ENCODE measurements around the gene CENPL. TPM values are rescaled to one million over a fixed set of nuclear protein-coding genes. Genes with fewer than 3 reads are reported as not detected.
"Not testable (repeated sequence)": the region's sequence is repeated elsewhere in the genome, so short reads cannot be mapped to it uniquely, and the experiment has no call there.

CENPL gene
- total RNA-seq, 1 donor from 2014 or later: 24.8 TPM

GRCh38 chr1:173864179-173864867, 39.6 kb upstream of the CENPL start:
- Mint-ChIP-seq H3K27me3 (ENCODE audit: low read depth) (peaks cover 8% of the 10 kb centered on the region), H3K4me1 (peaks cover 51% of the 10 kb centered on the region), H3K4me3 (peak overlapping the region; percentile 100), H3K36me3 (ENCODE audit: low read depth) (peaks cover 53% of the 10 kb centered on the region), H3K9me3 (no peaks in the 10 kb centered on the region), H3K27ac (ENCODE audit: unreplicated experiment) (peak overlapping the region; percentile 71)
- TF ChIP-seq CTCF (conservative IDR thresholded peaks at IDR 0.05): no peak
- DNase-seq (ENCODE audit: low read depth, low spot score): no peak

GRCh38 chr1:173863224-173864161, 38.8 kb upstream of the CENPL start:
- Mint-ChIP-seq H3K36me3 (ENCODE audit: low read depth) (peaks cover 53% of the 10 kb centered on the region), H3K4me1 (peaks cover 44% of the 10 kb centered on the region), H3K27me3 (ENCODE audit: low read depth) (peaks cover 8% of the 10 kb centered on the region), H3K27ac (ENCODE audit: unreplicated experiment) (no peak overlapping the region), H3K4me3 (peak overlapping the region; percentile 100), H3K9me3 (no peaks in the 10 kb centered on the region)
- TF ChIP-seq CTCF (conservative IDR thresholded peaks at IDR 0.05): no peak
- no peak for DNase-seq (ENCODE audit: low read depth, low spot score)

GRCh38 chr1:173862769-173863223, 38.1 kb upstream of the CENPL start:
- DNase-seq (ENCODE audit: low read depth, low spot score): no peak
- Mint-ChIP-seq H3K4me3 (peak overlapping the region; percentile 100), H3K27me3 (ENCODE audit: low read depth) (peaks cover 5% of the 10 kb centered on the region), H3K27ac (ENCODE audit: unreplicated experiment) (peak overlapping the region; percentile 40), H3K36me3 (ENCODE audit: low read depth) (peaks cover 53% of the 10 kb centered on the region), H3K4me1 (peaks cover 42% of the 10 kb centered on the region), H3K9me3 (no peaks in the 10 kb centered on the region)
- TF ChIP-seq CTCF (conservative IDR thresholded peaks at IDR 0.05): no peak

GRCh38 chr1:173862146-173862768, 37.6 kb upstream of the CENPL start:
- not testable (repeated sequence) for H3K27me3 Mint-ChIP-seq (ENCODE audit: low read depth); DNase-seq (ENCODE audit: low read depth, low spot score); H3K9me3 Mint-ChIP-seq
- peak overlapping the region; percentile 40 for H3K27ac Mint-ChIP-seq (ENCODE audit: unreplicated experiment)
- H3K36me3 Mint-ChIP-seq (ENCODE audit: low read depth): peaks cover 52% of the 10 kb centered on the region
- peak overlapping the region; percentile 100 for H3K4me3 Mint-ChIP-seq
- H3K4me1 Mint-ChIP-seq: peaks cover 38% of the 10 kb centered on the region

GRCh38 chr1:173861731-173862145, 37.1 kb upstream of the CENPL start:
- TF ChIP-seq CTCF (conservative IDR thresholded peaks at IDR 0.05): no peak
- H3K27me3 Mint-ChIP-seq (ENCODE audit: low read depth): no peaks in the 10 kb centered on the region
- H3K4me1 Mint-ChIP-seq: peaks cover 35% of the 10 kb centered on the region
- DNase-seq (ENCODE audit: low read depth, low spot score): no peak
- peaks cover 48% of the 10 kb centered on the region for H3K36me3 Mint-ChIP-seq (ENCODE audit: low read depth)
- H3K4me3 Mint-ChIP-seq: peak overlapping the region; percentile 100
- no peak overlapping the region for H3K27ac Mint-ChIP-seq (ENCODE audit: unreplicated experiment)
- no peaks in the 10 kb centered on the region for H3K9me3 Mint-ChIP-seq

All from neural crest cell (in vitro differentiated cells).